GM19351 (cell line): ENCODE measurements around the gene GBE1.

Source experiments
- ATAC-seq: cut with Tn5 transposase; IDR thresholded peaks from one replicate; pipeline ENCODE4 v1.9.1; 2021; ENCODE audit warnings: mild to moderate bottlenecking, moderate library complexity; ENCODE audit not compliant: unreplicated experiment

Gene GBE1

GRCh38 chr3:81707996-81708395, 53.4 kb downstream of the GBE1 start:
- no peak for ATAC-seq

GRCh38 chr3:81702126-81702525, 59.3 kb downstream of the GBE1 start:
- ATAC-seq = no peak

- no peak for ATAC-seq
Observed at GRCh38 chr3:81699536-81700320, 61.7 kb downstream of the GBE1 start.

GRCh38 chr3:81696090-81696489, 65.4 kb downstream of the GBE1 start:
- ATAC-seq = no peak

GRCh38 chr3:81695302-81695701, 66.1 kb downstream of the GBE1 start:
- ATAC-seq = peak; percentile 74

GRCh38 chr3:81694662-81695061, 66.8 kb downstream of the GBE1 start:
- ATAC-seq = no peak

GRCh38 chr3:81692766-81693165, 68.7 kb downstream of the GBE1 start:
- no peak for ATAC-seq

- ATAC-seq = no peak
Observed at GRCh38 chr3:81689617-81690016, 71.8 kb downstream of the GBE1 start.

- no peak for ATAC-seq
Observed at GRCh38 chr3:81684751-81685395, 76.6 kb downstream of the GBE1 start.

- ATAC-seq = no peak
Observed at GRCh38 chr3:81676706-81677456, 84.6 kb downstream of the GBE1 start.

GRCh38 chr3:81674690-81675089, 86.8 kb downstream of the GBE1 start:
- no peak for ATAC-seq

GRCh38 chr3:81668283-81668682, 93.2 kb downstream of the GBE1 start:
- ATAC-seq = no peak

GRCh38 chr3:81666502-81667121, 94.8 kb downstream of the GBE1 start:
- ATAC-seq = peak; percentile 70

- ATAC-seq = no peak
Observed at GRCh38 chr3:81663114-81663513, 98.3 kb downstream of the GBE1 start.

- ATAC-seq = no peak
Observed at GRCh38 chr3:81660036-81660435, 101.4 kb downstream of the GBE1 start.

GRCh38 chr3:81658322-81658997, 103.0 kb downstream of the GBE1 start:
- ATAC-seq = no peak

- no peak for ATAC-seq
Observed at GRCh38 chr3:81651139-81651538, 110.3 kb downstream of the GBE1 start.

- ATAC-seq = no peak
Observed at GRCh38 chr3:81650187-81650586, 111.3 kb downstream of the GBE1 start.

- ATAC-seq = no peak
Observed at GRCh38 chr3:81645248-81645647, 116.2 kb downstream of the GBE1 start.

- no peak for ATAC-seq
Observed at GRCh38 chr3:81643721-81644120, 117.7 kb downstream of the GBE1 start.

- no peak for ATAC-seq
Observed at GRCh38 chr3:81638480-81638879, 123.0 kb downstream of the GBE1 start.
